GM18499 (cell line): ENCODE measurements around the gene SSU72.

Experiments used
- ATAC-seq: cut with Tn5 transposase; IDR thresholded peaks from one replicate; pipeline ENCODE4 v1.9.1; 2021; ENCODE audit warnings: moderate number of reproducible peaks; ENCODE audit not compliant: insufficient read depth, unreplicated experiment

The SSU72 gene

DNA sequence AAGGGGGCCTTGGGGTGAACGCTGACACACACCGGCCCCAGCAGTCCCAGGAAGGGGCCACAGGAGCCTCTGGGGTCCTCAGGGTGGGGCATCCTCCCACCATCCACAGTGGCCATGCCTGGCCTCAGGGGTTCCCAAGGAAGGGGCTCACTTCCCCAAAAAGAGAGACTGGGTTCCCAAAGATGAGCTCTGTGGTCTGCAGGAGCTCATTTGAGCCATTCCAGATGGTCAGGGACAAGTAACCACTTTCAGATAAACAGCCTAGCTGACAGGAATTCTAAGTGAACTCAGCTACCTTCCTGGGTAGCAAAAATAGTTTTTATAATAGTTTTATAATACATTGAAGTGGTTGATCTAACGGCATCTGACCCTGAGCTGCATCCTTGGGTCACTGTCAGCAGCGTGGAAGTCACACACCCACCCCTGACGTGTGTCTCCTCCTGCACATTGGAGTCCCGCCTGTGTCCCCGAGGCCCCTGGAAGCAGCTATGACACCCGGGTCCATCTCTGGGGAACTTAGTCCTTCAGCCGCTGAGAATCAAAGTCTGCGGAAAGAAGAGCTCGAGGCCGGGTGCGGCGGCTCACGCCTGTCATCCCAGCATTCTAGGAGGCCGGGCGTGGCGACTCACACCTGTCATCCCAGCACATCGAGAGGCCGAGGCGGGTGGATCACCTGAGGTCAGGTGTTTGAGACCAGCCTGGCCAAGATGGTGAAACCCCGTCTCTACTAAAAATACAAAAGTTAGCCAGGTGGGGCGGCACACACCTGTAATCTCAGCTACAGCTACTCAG lies 28.5 kb downstream of the SSU72 start:
- ATAC-seq: no peak

GRCh38 chr1:1544544-1544943 lies 30.1 kb downstream of the SSU72 start:
- ATAC-seq: no peak

DNA sequence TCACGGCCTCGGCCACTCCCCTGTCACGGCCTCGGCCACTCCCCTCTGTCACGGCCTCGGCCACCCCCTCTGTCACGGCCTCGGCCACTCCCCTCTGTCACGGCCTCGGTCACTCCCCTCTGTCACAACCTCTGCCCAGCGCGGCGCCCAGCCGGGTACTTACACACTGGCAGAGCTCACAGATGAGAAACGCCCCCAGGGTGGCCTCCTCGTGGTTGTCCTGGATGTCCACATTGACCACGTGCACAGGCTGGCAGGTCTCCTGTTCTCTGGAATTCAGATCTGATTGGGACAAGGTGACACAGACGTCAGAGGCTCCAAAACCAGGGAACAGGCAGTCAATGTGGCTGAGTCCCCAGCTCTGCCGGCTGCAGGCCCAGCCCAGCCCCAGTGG lies 31.0 kb downstream of the SSU72 start:
- no peak for ATAC-seq

DNA sequence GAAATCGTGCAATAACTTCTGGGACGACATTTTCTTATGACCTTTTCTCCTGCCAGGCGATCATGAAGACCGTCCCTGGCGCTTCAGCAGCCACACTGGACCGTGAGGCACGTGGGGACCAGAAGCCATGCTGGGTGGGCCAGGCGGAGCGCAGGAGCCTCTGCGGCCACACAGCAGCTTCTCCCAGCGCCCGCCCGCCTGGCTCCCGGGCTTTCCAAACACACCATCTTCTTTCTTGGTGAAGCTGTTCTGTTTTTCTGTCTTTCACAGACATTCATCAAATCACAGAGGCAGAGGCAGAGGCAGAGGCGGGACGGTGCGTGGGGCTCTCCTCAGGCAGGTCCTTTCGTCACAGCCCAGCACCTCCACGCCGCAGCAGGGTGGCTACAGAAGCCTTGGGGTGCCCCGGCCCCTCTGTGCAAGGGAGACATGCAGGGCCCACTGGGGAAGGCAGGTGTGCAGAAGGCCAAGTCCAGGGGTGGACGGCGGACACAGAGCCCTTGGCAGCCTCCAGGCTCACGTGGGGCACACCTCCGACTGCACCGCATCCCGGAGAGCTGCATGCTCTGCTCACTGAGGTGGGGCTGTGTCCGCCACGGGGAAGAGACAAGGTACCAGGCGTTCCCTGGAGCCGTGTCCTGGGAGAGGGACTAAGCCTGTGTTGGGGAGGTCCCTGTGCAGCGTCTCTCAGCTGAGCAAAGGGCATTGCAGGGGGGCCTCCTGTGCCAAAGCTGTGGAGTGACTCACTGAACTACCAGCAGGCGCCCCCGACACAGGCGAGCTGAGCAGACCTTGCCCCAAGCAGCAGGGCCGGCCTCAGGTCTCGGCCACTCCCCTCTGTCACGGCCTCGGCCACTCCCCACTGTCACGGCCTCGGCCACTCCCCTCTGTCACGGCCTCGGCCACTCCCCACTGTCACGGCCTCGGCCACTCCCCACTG lies 31.6 kb downstream of the SSU72 start:
- no peak for ATAC-seq

- no peak for ATAC-seq
These were observed 32.5 kb downstream of the SSU72 start for GRCh38 chr1:1541956-1542765.

DNA sequence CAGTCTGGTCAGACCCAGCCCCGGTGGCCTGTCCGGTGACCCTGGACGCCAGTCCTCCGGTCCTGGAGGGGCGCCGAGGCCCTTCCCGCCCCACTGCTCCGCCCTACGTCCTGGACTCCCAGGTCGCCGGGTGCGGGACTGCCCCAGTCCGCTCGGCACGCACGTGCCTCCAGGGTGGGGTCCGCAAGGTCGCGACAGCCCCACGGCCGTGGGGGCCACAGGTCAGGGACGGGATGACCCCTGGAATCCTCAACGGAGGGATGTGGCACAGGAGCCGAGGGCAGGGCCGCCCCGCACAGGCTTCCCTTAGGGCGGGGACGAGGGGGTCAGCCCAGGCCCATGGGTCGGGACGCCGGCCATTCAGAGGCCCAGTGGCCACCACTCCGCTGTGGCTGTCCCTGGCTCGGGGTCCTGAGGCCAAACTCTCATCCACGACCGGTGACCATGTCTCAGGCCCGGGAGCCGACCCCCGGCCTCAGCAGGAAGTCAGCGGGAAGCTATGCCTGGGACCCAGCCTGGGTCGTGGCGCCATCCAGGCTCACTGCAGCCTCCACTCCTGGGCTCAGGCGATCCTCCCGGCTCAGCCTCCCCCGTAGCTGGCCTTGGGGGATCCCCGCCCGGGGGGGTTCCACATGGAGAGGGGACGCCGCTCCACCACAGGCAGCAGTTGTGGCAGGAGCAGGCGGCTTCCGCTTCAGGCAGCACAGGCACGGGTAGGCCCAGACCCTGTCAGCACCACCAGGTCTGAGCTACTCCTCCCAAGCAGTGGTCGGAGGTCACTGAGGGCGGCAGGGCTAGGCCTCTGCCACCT lies 33.6 kb downstream of the SSU72 start:
- no peak for ATAC-seq

DNA sequence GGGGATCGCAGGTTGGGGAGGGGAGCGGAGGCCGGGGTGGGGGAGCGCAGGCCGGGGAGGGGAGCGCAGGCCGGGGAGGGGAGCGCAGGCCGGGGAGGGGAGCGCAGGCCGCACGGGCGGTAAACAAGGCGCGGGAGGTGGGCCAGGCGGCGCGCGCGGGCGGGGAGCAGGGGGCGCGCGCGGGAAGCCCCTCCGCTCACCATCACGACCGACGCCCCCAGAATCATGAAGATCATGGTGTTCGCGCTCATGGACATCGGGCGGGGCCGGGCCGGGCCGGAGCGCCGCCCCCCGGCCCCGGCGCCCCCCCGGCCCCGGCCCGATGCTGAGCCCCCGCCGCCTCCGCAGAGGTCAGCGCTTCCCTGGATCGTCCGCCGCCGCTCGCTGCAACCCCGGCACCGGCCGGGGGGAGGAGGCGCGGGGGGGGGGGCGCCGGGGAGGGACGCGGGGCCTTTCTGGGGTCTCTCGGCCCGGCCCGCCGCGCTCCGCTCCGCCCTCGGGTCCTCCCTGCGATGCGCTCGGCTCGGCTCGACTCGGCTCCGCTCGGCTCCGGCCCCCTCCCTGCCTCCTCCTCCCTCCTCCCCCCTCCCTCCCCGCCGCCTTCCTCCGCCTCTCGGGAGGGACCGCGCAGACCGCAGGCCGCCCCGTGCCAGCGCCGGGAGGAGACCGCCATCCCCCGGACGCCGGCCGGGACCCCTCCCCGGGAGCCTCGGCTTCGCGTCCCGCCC lies 34.4 kb downstream of the SSU72 start, which contains the start of gene TMEM240:
TSS of gene TMEM240 (minus strand) at position 535 of the 728 bp plus-strand sequence. CDS start at position 257, 278 bp downstream.
- no peak for ATAC-seq

GRCh38 chr1:1539310-1540089 lies 35.2 kb downstream of the SSU72 start:
- ATAC-seq: no peak

DNA sequence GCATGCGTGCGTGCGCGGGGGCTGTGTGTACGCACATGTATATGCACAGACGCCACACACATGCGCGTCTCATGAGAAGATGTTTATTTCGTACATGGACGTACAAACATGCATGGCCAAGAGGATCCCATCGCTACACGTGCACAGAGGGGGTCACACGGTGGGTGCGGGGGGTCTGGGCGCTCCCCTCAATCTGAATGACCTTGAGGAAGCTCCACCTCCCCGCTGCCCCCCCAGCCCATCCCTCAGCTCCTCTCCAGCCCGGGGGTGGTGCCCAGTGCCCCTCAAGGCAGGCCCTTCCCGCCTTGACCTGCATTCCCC lies 35.7 kb downstream of the SSU72 start:
- ATAC-seq: no peak

GRCh38 chr1:1538334-1538733 lies 36.3 kb downstream of the SSU72 start:
- ATAC-seq: no peak

DNA sequence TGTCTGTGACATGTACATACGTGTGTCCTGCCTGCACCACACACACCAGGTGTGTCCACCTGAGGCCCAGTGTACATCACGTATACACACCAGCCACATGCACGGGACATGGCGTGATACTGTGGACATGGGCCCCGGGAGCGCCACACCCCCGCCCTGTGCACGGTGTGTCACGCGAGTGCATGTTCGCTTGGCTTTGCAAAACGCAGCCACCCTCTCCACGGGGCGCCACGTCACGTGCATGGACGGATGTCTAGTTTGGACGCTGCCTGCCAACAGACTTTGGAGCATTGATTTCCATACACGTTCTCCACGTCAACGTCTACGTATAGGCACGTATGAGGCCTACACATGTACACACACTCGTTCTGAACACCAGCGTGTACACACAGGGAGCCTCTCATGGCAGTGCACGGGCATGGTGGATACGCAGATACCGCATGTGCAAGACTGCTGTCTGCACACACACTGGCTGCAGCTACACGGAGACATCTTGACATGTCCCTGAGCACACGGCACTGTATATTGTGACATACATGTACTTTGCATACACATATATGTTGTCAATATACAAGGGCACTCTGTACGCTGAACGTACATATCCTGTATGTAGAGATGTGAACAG lies 36.9 kb downstream of the SSU72 start:
- no peak for ATAC-seq

DNA sequence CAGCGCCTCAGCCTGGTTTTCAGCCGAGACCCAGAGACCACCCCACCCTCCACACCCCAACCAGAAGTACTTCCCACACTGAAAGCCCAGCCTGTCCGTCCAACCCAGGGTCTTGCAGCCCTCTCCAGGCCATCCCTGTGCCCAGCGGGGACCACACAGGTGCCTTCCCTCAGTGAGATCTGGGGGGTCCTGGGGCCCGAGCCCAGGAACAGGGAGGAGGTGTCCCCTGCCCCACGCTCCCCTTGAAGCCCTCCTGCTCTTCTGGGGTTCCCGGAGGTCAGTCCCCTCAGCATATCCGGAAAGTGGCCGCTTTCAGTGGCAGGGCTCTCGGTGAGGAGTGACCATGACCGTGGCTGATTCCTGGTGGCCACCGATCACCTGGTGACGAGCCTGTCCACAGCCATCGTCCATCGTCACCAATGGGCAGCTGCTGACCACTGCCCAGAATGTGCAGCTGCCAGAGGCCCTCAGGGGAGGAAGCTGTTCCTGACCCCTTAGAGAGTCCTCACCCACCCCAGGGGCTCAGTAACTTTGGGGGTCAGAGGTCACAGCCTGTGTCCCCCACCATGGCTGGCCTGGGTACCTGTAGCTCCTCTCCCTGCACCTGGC lies 37.6 kb downstream of the SSU72 start:
- ATAC-seq: no peak

- ATAC-seq: no peak
These were observed 38.4 kb downstream of the SSU72 start for GRCh38 chr1:1536019-1536937.

- ATAC-seq: no peak
These were observed 39.3 kb downstream of the SSU72 start for GRCh38 chr1:1535201-1536018.

- ATAC-seq: no peak
These were observed 40.1 kb downstream of the SSU72 start for GRCh38 chr1:1534401-1535154.
